ENCODE measurements around the gene CCL14.
"Not testable (repeated sequence)": the region's sequence is repeated elsewhere in the genome, so short reads cannot be mapped to it uniquely, and the experiment has no call there.

CCL14 gene

GRCh38 chr17:35986643-35987042, at the start of gene CCL14:
Gene CCL14 (minus strand): TSS chr17:35986729. CDS start chr17:35986649, 80 bp downstream.
- DNase-seq, result no peak

GRCh38 chr17:36036235-36036634, 49.7 kb upstream of the CCL14 start:
- DNase-seq, result no peak

GRCh38 chr17:36034127-36034526, 47.6 kb upstream of the CCL14 start:
- DNase-seq, result no peak

- no peak for DNase-seq
These were observed 44.4 kb upstream of the CCL14 start for GRCh38 chr17:36030956-36031355.

GRCh38 chr17:36027761-36028160, 41.2 kb upstream of the CCL14 start:
- no peak for DNase-seq

- DNase-seq, result no peak
These were observed 37.8 kb upstream of the CCL14 start for GRCh38 chr17:36024106-36024869.

- DNase-seq, result no peak
These were observed 32.9 kb upstream of the CCL14 start for GRCh38 chr17:36019423-36019822.

GRCh38 chr17:36017799-36018198, 31.3 kb upstream of the CCL14 start, which contains the start of gene CCL23:
Gene CCL23 (minus strand): TSS chr17:36017972. CDS start chr17:36017897, 75 bp downstream.
- no peak for DNase-seq

- no peak for DNase-seq
These were observed 30.0 kb upstream of the CCL14 start for GRCh38 chr17:36016555-36016954.

- not testable (repeated sequence) for DNase-seq
These were observed 29.4 kb upstream of the CCL14 start for GRCh38 chr17:36015895-36016294.

- DNase-seq, result no peak
These were observed 28.4 kb upstream of the CCL14 start for GRCh38 chr17:36014946-36015345.

GRCh38 chr17:36011201-36011600, 24.7 kb upstream of the CCL14 start:
- DNase-seq, result no peak

GRCh38 chr17:36008998-36009665, 22.6 kb upstream of the CCL14 start:
- DNase-seq, result peak; percentile 21

- no peak for DNase-seq
These were observed 18.1 kb upstream of the CCL14 start for GRCh38 chr17:36004594-36005108.

- no peak for DNase-seq
These were observed 16.1 kb upstream of the CCL14 start for GRCh38 chr17:36002631-36003030.

- DNase-seq, result no peak
These were observed 15.5 kb upstream of the CCL14 start for GRCh38 chr17:36001862-36002603.

GRCh38 chr17:36001110-36001771, 14.7 kb upstream of the CCL14 start, which contains the start of gene CCL15:
Gene CCL15 (minus strand): TSS chr17:36001553. CDS start chr17:36001492, 61 bp downstream.
- no peak for DNase-seq

- no peak for DNase-seq
These were observed 14.2 kb upstream of the CCL14 start for GRCh38 chr17:36000732-36001109.

GRCh38 chr17:35998756-35999155, 12.2 kb upstream of the CCL14 start:
- DNase-seq, result no peak

GRCh38 chr17:35998018-35998545, 11.6 kb upstream of the CCL14 start:
- no peak for DNase-seq

- DNase-seq, result not testable (repeated sequence)
These were observed 8.8 kb upstream of the CCL14 start for GRCh38 chr17:35995346-35995745.

- DNase-seq, result no peak
These were observed 4.5 kb upstream of the CCL14 start for GRCh38 chr17:35991075-35991474.
